ENCODE results near the gene RNF166. TPM values are rescaled to one million over a fixed set of nuclear protein-coding genes. Genes with fewer than 3 reads are reported as not detected.

Gene RNF166
- total and polyA plus RNA-seq, 2 of the 13 experiments (the other 11 are each of a cell fraction or from before 2014, with no cell fraction given) = 21.4 to 23.0 TPM

DNA sequence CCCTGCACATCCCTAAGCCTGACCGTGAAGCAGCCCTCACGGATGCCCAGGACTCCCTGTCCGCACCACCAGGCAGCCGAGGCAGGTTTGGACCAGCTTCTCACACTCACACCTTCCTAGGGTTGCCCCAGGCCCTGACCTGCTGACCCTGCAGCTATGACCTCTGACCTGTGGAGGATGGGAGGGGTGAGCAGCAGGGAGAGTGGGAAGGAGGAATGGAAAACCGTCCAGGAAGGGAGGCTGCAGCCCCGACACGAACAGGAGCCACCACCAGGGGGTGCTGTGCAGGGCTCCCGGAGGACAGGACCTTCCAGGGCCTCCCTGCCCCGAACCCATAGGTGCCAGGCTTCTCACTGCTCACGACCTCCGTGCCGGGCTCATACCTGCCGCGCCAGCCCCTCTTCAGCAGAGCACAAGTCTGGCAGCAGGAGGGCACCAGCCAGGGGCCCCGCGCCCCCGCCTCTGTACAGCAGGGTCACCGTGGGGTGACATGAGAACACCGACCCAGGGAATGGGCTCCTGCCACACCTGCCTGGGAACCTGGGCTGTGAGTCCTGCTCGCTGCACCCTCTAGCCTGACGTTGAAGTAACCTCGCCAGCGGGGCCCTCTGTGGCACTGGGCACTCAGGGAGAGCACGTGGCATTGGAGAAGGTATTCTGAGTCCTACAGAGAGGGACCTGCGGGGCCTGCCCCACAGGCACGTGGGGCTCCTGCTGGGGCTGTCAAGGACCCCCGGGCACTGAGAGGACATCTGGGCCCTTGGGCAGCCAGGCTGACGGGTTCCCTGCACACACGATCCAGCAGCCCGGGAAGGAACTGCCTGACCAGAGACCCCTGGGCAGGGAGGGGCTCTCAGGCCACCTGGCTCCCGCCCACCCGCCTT lies 37.7 kb upstream of the RNF166 start (continued):
- TF ChIP-seq ZNF777 (CRISPR knock-in tag; IDR thresholded peaks at IDR 0.05) = peak; percentile 72
- peak; percentile 42; the same call in 1 of the 2 replicates for TF ChIP-seq SP4 (CRISPR knock-in tag; IDR thresholded peaks at IDR 0.05)
- TF ChIP-seq, protein P1, sequence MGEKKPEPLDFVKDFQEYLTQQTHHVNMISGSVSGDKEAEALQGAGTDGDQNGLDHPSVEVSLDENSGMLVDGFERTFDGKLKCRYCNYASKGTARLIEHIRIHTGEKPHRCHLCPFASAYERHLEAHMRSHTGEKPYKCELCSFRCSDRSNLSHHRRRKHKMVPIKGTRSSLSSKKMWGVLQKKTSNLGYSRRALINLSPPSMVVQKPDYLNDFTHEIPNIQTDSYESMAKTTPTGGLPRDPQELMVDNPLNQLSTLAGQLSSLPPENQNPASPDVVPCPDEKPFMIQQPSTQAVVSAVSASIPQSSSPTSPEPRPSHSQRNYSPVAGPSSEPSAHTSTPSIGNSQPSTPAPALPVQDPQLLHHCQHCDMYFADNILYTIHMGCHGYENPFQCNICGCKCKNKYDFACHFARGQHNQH (CRISPR knock-in tag; IDR thresholded peaks at IDR 0.05) = peak; percentile 32; the same call in 1 of the 2 replicates
- TF ChIP-seq YEATS4 (CRISPR knock-in tag; IDR thresholded peaks at IDR 0.05; ENCODE audit: borderline replicate concordance) = no peak
- TF ChIP-seq ZFP62 (CRISPR knock-in tag; IDR thresholded peaks at IDR 0.05) = no peak
- no peak for TF ChIP-seq HDAC2 (CRISPR knock-in tag; IDR thresholded peaks at IDR 0.05)
- TF ChIP-seq NR2F6 (IDR thresholded peaks at IDR 0.05) = peak; percentile 91; the same call in 1 of the 2 replicates
- peak; percentile 84 for TF ChIP-seq NR2F6 (CRISPR knock-in tag; IDR thresholded peaks at IDR 0.05)
- TF ChIP-seq POLR2AphosphoS2 (IDR thresholded peaks at IDR 0.05; ENCODE audit: low read depth, low read length) = no peak
- TF ChIP-seq PRMT3 (CRISPR knock-in tag; IDR thresholded peaks at IDR 0.05; ENCODE audit: borderline replicate concordance, low read depth) = no peak
- TF ChIP-seq, protein P2, sequence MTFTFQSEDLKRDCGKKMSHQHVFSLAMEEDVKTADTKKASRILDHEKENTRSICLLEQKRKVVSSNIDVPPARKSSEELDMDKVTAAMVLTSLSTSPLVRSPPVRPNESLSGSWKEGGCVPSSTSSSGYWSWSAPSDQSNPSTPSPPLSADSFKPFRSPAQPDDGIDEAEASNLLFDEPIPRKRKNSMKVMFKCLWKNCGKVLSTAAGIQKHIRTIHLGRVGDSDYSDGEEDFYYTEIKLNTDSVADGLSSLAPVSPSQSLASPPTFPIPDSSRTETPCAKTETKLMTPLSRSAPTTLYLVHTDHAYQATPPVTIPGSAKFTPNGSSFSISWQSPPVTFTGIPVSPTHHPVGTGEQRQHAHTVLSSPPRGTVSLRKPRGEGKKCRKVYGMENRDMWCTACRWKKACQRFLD (CRISPR knock-in tag; IDR thresholded peaks at IDR 0.05; ENCODE audit: borderline replicate concordance) = peak; percentile 51; the same call in 1 of the 2 replicates
- peak; percentile 30; the same call in 1 of the 2 replicates for TF ChIP-seq PHF8 (CRISPR knock-in tag; IDR thresholded peaks at IDR 0.05)
- TF ChIP-seq DNMT1 (CRISPR knock-in tag; IDR thresholded peaks at IDR 0.05) = 0 out of 2 replicates have a peak, but pooled peaks have one; percentile 27
- TF ChIP-seq ZNF451 (CRISPR knock-in tag; IDR thresholded peaks at IDR 0.05) = no peak
- TF ChIP-seq ZNF660 (CRISPR knock-in tag; IDR thresholded peaks at IDR 0.05; ENCODE audit: borderline replicate concordance, low read depth) = no peak
- peak; percentile 58; the same call in 1 of the 2 replicates for TF ChIP-seq SMC3 (IDR thresholded peaks at IDR 0.05; ENCODE audit: low read length)
- TF ChIP-seq, protein P3, sequence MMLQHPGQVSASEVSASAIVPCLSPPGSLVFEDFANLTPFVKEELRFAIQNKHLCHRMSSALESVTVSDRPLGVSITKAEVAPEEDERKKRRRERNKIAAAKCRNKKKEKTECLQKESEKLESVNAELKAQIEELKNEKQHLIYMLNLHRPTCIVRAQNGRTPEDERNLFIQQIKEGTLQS (CRISPR knock-in tag; IDR thresholded peaks at IDR 0.05) = no peak
- TF ChIP-seq NFE2 (CRISPR knock-in tag; IDR thresholded peaks at IDR 0.05) = no peak
- TF ChIP-seq GPN1 (CRISPR knock-in tag; IDR thresholded peaks at IDR 0.05; ENCODE audit: borderline replicate concordance) = no peak
- TF ChIP-seq, protein P4, sequence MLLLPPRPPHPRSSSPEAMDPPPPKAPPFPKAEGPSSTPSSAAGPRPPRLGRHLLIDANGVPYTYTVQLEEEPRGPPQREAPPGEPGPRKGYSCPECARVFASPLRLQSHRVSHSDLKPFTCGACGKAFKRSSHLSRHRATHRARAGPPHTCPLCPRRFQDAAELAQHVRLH (CRISPR knock-in tag; IDR thresholded peaks at IDR 0.05; ENCODE audit: borderline replicate concordance, low read depth) = peak; percentile 60; the same call in 1 of the 2 replicates
- TF ChIP-seq TBL1XR1 (IDR thresholded peaks at IDR 0.05; ENCODE audit: borderline replicate concordance, low read length, partially characterized antibody) = no peak
- no peak for TF ChIP-seq ZNF614 (CRISPR knock-in tag; IDR thresholded peaks at IDR 0.05; ENCODE audit: borderline replicate concordance)
- TF ChIP-seq ZNF12 (CRISPR knock-in tag; IDR thresholded peaks at IDR 0.05) = no peak
- TF ChIP-seq, protein P5, sequence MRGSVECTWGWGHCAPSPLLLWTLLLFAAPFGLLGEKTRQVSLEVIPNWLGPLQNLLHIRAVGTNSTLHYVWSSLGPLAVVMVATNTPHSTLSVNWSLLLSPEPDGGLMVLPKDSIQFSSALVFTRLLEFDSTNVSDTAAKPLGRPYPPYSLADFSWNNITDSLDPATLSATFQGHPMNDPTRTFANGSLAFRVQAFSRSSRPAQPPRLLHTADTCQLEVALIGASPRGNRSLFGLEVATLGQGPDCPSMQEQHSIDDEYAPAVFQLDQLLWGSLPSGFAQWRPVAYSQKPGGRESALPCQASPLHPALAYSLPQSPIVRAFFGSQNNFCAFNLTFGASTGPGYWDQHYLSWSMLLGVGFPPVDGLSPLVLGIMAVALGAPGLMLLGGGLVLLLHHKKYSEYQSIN (CRISPR knock-in tag; IDR thresholded peaks at IDR 0.05; ENCODE audit: borderline replicate concordance) = peak; percentile 35; the same call in 1 of the 2 replicates
- peak; percentile 86; the same call in 1 of the 2 replicates for TF ChIP-seq HNRNPL (IDR thresholded peaks at IDR 0.05; ENCODE audit: low read depth, low read length)
- TF ChIP-seq PCBP1 (IDR thresholded peaks at IDR 0.05; ENCODE audit: borderline replicate concordance, low read depth, low read length) = 0 out of 2 replicates have a peak, but pooled peaks have one; percentile 32
- TF ChIP-seq NONO (IDR thresholded peaks at IDR 0.05) = no peak
- peak; percentile 69 for TF ChIP-seq NONO (CRISPR knock-in tag; conservative IDR thresholded peaks at IDR 0.05)
